GM20000 (cell line): ENCODE results near the gene MYH7B.

Experiments
- DNase-seq: peaks from one replicate; pipeline ENCODE4 v3.0.0; 2012; ENCODE audit warnings: low spot score
- CTCF ChIP-seq: IDR thresholded peaks from 2 replicates; pipeline ENCODE4 v1.5.1; 2012; ENCODE audit warnings: mild to moderate bottlenecking, control low read depth; ENCODE audit errors: extremely low read depth, missing control alignments

MYH7B gene

DNA sequence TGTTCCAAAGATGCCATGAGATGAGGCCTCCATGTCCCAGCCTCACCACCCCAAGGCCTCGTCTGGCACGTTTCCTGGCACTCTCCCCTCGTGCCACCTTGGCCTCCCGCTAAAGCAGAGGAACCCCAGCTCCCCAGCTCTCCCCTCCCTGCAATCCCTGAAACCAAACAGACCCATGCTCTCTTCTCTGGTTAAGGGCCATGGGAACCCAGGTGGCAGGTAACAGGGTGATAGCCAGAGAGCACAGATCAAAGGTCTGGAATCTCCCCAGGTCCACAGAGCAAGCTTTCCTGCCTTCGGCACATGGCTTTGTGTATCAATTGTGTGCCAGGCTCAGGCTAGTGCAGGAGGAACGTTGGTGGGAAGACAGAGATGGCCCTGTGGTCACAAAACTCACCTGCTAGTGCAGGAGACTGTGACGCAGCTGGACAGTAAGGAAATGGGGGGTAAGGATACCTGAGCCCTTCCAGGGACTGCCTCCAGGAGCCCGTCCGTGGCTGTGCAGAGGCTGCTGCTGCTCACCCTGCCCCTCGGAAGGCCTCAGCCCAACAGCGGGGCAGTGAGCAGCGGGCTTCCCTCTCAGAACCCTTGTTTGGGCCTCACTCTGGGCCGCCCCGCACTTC lies 39.0 kb downstream of the MYH7B start:
- TF ChIP-seq CTCF: no peak
- DNase-seq: no peak

DNA sequence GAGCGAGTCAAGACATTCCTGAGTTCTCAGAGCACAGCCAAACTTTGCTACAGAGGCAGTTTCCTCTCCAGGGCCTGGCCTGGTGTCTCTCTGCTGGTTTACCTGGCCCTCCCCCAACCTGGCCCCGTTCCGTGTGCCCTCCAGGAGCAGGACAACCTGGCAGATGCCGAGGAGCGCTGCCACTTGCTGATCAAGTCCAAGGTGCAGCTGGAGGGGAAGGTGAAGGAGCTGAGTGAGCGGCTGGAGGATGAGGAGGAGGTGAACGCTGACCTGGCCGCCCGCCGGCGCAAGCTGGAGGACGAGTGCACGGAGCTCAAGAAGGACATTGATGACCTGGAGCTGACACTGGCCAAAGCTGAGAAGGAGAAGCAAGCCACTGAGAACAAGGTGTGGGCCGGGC lies 39.5 kb downstream of the MYH7B start:
- TF ChIP-seq CTCF: no peak
- no peak for DNase-seq

GRCh38 chr20:34995696-34996095 lies 40.0 kb downstream of the MYH7B start:
- no peak for TF ChIP-seq CTCF
- DNase-seq: no peak

- no peak for DNase-seq
- TF ChIP-seq CTCF: no peak
Measured at GRCh38 chr20:34996243-34997028, 40.8 kb downstream of the MYH7B start.

GRCh38 chr20:34997131-34997561 lies 41.5 kb downstream of the MYH7B start:
- TF ChIP-seq CTCF: no peak
- no peak for DNase-seq

DNA sequence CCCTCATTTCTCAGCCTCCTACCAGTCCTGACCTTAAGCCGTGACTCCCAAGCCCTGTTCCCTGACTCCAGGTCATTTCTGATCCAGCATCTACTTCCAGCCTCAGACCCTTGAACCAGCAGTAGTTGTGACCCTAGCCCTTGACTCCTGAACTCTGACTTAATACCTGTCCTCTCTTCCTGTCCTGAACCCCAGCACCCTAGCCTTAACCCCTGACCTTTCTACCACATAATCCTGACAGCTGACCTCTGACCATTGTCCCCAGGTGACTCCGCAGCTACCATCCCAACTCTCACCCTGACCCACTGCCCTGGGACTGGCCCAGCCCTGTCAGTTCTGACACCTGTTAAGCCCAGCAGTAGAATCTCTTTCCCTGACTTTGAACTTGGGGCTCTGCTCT lies 42.1 kb downstream of the MYH7B start:
- DNase-seq: no peak
- TF ChIP-seq CTCF: no peak

DNA sequence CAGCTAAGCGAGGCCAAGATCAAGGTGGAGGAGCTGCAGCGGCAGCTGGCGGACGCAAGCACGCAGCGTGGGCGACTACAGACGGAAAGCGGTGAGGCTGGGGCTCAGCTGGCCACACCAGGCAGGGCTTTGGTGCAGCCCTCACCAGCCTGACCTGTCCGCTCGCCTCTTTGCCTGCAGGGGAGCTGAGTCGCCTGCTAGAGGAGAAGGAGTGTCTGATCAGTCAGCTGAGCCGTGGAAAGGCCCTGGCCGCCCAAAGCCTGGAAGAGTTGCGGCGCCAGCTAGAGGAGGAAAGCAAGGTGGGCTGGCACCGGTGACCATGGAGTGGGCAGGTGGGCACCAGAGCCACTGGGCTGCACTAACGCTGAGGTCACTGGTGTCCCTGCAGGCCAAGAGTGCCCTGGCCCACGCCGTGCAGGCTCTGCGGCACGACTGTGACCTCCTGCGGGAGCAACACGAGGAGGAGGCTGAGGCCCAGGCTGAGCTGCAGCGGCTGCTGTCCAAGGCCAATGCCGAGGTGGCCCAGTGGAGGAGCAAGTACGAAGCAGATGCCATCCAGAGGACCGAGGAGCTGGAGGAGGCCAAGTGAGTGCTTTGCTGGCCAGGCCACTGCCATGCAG lies 42.8 kb downstream of the MYH7B start:
- DNase-seq: no peak
- no peak for TF ChIP-seq CTCF
